AML-193 (cell line): ENCODE results near the gene AVL9.
"Not testable (repeated sequence)": the region's sequence is repeated elsewhere in the genome, so short reads cannot be mapped to it uniquely, and the experiment has no call there.

Experiments used
- DNase-seq, 2 experiments: peaks; one replicate each; lab custom pipeline; 2025; lab: John Stamatoyannopoulos, UW

AVL9 gene

DNA sequence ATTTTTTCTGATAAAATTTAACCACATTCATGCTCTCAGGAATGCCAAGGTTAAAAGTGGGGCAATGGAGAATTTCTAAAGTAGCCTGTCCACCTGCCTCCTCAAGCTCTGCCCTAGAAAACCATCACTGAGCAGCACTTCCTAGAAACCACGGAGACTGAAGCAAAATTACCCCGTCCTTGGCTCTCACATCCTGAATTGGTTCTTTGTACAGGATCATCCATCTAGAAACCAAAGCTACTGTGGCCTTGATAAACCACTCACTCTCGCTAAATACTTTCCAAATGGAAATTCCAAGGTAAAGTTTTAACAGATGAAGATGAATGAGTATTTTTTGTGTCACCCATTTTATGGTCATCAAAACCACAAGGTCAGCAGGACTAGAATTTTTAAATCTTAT, 96.6 kb downstream of the AVL9 start:
- DNase-seq, result no peak

DNA sequence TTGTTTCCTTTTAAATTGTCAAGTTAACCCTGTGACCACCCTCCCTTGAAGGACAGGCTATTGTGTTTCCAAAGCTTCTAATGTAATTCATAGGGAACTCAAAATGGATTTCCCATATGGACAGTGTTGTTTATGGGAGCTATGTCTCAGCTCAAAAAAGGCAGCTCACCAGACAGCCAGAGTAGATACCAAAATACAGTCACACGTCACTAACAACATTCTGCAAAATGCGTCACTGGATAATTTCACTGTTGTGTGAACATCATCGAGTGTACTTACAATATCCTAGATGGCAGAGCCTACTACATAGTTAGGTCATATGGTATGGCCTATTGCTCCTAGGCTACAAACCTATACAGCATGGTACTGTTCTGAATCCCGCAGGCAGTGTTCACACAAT, 97.4 kb downstream of the AVL9 start:
- DNase-seq, result no peak

DNA sequence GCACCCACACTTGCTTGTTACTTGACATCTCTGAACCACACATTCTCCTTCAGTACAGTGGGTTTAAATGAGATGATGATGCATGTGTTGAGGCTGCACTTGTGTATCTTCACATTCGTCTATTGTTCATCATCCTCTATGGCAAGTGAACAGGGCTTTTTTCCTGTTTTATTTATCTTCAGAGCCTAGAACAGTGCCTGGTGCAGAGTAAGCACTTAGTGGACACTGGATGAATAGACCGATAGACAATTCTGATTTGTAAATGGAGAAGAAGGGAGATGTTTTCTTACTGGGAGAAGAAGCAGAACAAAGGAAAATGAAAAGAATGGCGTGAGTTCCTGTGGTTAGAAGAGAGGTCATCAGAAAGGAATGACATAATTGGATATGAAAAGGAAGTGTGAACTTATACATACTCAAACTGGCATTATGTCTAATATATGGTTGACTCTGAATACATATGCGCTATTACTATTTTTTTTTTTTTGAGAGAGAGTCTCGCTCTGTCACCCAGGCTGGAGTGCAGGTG, 99.7 kb downstream of the AVL9 start:
- no peak for DNase-seq

DNA sequence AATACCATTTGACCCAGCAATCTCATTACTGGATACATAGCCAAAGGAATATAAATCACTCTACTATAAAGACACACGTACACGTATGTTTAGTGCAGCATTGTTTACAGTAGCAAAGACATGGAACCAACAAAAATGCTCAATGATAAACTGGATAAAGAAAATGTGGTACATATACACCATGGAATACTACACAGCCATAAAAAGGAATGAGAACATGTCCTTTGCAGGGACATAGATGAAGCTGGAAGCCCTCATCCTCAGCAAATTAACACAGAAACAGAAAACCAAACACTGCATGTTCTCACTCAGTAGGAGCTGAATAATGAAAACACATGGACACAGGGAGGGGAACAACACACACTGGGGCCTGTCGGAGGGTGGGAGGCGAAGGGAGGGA, 105.9 kb downstream of the AVL9 start:
- DNase-seq, result not testable (repeated sequence)

DNA sequence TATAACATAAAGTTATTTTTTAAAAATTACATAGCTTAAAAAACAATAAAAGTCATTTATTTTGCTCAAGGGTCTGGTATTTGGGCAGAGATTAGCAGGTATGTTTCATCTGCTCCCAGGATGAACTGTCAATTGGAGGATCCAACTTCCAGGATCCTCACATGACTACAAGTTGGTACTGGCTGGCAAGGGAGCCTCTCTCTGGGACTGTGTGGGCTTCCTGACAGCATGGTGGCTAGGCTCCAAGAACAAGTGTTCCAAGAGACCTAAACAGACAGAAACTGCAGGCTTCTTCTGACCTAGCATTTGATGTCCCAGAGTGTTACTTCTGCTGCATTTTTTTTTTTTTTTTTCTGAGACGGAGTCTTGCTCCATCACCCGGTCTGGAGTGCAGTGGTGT, 107.2 kb downstream of the AVL9 start:
- DNase-seq, result no peak

DNA sequence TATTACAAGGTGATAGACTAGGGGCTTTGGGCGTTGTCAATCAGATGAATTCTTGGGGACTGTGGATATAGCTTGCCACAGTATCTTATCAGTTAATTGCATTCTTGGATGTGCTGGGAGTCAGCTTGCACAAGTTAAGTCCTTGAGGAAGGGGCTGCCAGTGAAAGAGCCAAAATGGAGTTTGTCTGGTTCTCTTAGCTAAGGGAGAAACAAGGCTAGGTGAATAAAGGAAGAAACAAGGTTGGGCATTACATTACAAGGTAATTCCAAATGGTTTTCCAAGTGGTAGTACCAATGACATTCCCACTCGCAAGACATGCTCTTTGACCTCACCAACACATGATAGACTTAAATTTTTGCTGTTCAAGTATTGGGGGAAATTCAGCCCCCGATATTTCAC, 108.2 kb downstream of the AVL9 start:
- DNase-seq, result not testable (repeated sequence)

DNA sequence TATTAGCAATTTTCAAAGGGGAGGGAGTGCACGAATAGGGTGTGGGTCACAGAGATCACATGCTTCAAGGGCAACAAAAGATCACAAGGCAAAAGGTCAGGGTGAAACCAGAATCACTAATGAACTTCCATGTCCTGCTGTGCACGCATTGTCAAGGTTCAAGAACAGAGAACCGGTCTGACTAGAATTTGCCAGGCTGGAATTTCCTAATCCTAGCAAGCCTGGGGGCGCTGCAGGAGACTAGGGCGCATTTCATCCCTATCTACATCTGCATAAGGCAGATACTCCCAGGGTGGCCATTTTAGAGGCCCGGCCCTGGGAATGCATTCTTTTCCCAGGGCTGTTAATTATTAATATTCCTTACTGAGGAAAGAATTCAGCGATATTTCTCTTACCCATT, 108.8 kb downstream of the AVL9 start:
- DNase-seq, result not testable (repeated sequence)

DNA sequence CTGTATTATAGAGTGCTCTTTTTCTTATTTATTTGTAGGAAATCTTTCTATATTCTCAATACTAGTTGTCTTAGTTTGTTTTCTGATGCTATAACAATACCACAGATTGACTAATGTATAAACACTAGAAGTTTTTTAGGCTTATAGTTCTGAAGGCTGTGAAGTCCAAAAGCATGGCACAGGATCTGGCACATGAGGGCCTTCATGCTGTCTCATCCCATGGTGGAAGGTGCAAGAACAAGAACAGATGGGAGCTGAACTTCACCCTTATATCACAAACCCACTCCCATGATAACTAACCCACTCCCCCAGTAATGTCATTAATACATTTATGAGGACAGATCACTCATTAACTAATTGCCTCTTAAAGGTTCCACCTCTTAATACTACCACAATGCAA, 109.7 kb downstream of the AVL9 start:
- DNase-seq, result no peak

DNA sequence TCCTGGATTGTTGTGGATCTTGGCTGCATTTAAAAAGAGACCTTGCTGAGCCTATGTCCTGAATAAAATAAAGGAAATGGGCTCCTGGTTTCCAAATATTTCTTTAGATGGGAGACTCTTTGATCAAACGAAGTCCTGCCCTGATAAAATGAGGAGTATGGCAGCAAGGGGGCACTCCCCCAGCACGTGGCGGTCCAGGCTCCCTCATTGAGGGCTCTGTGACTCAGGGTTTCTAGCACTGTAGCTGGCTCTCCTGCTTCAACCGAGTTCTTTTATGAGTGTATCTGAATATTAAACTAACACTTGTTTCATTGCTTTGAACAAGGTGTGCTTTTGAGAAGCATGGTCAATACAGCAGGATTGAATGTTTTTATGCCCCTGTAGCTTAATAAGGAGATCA, 114.2 kb downstream of the AVL9 start:
- DNase-seq, result no peak

DNA sequence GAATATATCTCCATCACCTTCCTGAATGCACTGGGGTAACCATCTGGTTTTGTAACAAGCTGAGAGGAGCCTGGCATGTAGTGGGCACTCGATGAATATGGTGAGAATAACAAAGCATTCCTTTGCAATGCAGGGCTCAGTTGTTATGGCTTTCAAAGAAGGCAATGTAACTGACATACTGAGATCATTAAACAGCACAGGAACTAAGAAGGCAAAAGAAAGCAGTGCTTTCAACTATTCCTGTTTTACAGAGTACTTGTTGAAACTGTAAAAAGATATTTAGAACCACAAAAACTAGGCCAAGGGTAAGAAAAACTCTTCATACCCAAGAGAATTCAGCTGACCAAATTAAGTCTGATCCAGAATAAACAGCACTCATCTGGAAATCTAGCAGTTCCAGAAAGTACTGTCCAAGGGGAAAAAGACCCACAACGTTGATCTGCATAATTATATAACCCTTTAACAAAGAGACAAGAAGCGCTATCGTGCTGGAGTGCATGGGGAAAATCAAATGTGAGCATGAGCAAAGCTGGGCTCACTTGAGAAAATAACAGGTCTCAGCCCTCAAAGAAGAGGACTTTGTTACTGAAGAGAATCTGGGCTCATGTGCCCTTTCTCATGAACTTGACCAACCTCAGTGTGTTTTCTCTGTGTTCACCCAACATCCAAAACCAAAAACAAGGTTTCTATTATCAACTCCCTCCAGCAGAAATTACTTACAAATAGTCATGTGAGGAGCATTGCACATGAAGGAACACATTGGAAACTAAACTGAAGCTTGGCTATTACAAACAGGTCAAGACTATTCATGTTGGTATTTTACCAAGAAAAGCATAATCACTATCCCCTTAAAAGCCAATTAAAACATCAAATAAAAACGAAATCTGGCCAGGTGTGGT, 116.2 kb downstream of the AVL9 start:
- DNase-seq, result no peak

DNA sequence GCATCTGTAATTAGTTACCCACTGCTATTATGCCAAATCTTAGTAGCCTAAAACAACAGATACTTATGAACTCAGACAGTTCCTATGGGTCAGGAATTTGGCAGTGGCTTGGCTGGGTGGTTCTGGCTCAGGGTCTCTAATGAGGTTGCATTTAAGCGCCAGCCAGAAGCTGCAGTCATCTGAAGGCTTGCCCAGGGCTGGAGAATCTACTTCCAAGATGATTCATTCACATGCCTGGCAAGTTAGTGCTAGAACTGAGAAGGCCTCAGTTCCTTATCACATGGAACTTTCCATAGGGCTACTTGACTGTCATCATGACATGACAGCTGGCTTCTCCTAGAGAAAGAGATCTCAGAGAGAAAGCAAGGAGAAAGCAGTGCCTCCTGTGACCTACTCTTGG, 121.3 kb downstream of the AVL9 start:
- DNase-seq, result no peak

DNA sequence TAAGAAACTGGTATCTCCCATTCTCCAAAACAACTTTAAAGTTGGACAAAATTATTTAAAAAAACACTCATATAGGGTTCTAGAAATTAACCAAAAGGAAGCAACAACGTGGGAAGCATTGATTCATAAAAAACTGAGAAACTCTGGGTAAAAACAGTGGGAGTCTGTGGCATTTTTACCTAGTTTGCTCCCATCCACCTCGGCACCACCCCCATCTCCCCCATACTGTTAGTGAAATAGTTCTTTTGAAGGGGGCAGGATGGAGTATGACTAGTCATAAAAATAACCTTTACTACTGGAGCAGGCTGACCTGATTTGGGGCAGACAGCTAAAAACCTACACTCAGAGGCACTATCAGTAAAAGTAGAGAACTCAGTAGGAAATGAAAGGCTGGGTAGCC, 123.2 kb downstream of the AVL9 start:
- no peak for DNase-seq

DNA sequence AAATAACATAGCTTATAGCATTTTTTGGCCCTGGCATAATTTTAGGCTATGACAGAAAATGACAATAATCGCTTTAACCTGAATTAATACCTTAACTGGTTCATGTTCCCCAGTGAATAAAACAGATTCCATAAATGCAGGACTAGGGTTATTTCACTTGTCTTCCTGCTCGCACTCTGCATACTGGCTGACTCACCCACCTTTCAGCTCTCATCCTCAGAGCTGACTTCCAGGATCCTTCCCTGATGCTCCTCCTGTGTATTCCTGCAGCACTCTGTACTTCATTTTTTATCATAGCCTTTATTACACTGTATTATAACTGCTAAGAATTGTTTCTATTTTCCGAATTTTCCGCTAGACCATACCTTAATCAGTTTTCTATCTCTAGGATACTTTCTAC, 123.7 kb downstream of the AVL9 start:
- DNase-seq, result no peak

DNA sequence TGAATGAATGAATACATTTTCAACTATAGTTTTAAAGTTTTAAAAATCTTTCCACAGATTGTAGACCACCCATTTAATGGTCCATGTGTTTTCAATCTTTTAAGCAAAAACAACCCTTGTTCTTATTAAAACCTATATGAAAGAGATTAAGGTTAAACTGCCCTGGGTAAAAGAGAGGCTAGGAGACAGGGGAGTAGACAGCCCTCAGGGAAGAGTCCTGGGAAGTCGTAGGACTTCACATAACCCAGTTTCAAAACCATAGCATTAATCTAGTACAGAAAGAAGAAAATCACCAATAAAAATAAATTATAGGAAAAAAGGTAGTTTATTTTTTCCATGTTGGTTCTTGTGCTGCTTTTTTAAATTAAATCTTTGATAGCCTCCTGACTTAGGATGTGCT, 124.1 kb downstream of the AVL9 start:
- not testable (repeated sequence) for DNase-seq

DNA sequence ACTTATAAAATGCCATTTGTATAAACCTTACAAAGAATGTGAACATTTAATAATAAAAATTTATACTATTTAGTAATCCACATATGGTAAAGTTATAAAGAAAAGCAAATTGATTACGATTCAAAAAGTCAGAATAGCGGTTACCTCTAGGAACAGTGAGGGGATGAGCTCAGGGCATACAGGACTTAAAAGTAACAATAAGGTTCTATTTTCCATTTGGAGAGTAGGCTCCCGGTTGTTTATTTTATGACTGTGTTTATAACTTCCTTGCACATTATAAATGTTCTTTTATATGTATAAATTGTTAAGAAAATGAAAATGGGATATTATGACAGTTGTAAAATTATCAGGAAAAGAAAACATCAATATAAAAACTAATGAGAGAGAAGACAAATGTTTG, 135.7 kb downstream of the AVL9 start:
- no peak for DNase-seq

DNA sequence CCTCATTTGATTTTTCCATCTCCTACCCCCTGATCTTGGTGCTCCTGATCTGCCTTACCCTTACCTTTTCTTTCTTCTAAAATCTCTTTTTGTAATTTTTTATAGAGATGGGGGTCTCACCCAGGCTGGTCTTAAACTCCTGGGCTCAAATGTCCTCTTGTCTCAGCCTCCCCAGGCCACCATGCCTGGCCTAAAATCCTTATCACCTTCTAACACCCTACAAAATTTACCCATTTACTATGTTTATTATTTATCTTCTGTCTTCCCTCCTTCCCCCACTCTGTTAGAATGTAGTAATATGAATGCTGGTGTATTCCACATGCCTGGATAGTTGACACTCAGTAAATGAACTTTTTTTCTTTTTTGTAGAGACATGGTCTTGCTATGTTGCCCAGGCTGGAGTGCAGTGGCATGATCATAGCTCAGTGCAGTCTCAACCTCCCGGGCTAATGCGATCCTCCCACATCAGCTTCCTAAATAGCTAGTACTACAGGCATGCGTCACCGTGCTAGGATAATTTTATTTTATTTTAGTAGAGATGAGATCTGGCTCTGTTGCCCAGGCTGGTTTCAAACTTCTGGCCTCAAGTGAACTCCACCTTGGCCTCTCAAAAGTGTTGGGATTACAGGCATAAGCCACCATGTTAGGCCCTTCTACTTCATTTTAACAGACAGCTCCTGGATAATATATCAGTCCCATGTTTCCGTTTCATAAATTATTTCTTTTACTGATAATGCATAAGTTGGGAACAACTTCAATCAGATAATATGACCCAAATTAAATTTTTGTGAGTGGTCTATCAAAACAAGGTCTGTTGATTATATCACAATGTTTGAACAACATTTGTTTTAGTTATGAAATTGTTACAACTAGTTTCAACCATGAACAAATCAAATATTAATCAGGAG, 136.6 kb downstream of the AVL9 start:
- not testable (repeated sequence) for DNase-seq

DNA sequence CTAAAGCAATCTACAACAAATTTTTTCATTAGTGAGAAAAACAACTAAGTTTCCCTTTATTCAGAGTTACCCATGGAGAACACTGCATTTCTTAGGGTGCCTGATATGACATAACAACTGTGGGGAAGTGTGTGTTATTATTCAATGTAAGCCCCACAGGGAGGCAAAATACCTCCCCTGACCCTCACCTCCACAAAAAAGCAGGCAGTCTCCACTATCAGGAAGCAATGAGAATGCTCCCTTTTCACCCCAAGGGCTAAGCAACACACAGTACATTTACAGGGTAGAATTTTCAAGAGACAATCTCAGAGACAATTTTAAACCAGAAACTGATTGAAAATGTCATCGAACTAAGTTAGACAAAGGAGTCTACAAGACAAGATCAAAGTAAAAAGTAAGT, 138.2 kb downstream of the AVL9 start:
- not testable (repeated sequence) for DNase-seq

DNA sequence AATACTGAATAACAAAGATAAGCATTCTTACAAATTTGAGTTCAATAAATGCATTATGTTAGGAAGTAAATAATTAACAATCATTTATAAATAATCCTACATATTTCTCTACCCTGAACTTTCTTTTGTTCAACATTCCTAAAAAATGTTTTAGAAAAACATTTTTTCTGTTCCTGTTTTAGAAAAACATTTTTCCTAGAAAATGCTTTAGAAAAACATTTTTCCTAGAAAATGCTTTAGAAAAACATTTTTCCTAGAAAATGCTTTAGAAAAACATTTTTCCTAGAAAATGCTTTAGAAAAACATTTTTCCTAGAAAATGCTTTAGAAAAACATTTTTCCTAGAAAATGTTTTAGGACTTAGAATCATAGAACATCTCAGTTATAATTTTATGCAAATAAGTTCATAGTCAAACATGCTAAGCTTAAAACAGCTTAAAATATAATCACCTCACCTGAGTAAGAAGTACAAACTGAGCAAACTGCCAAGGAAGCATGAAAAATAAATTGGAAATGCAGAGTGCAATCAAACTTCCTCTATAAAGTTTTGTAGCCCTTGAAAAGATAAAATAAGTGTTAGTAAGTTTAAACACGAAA, 139.6 kb downstream of the AVL9 start:
- DNase-seq, result not testable (repeated sequence)

DNA sequence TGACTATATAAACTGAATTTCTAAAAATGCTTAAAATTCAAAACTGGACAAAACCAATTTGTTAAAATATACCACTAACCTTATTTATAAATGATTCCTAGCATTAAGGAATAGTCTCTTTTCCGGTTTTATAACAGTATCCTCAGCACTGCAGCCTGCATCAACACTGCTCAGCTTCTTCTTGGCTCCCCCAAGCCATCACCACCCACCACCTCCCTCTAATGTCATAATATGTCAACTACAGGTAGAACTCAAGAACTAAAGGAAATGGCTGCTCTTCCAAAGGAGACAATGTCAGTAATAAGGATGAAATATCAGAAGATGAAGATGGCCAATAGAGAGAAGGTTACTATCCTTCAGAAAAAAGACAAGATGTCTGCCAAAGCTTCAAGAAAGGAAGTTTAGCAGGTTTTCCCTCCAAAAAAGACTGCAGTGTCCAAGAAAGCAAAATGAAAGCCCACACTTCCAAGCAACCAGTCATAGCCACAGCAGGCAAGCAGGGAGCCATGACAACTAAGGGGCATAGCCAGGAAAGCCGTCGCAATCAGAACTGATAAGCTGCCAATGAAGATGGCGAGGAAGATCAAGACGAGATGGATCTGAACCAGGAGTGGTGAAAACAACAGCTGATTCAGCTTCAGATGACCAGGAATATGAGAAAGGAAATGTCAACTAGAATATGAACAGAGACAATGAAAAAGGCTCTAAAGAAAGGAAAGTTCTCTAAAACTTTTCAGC, 141.6 kb downstream of the AVL9 start:
- DNase-seq, result not testable (repeated sequence)

DNA sequence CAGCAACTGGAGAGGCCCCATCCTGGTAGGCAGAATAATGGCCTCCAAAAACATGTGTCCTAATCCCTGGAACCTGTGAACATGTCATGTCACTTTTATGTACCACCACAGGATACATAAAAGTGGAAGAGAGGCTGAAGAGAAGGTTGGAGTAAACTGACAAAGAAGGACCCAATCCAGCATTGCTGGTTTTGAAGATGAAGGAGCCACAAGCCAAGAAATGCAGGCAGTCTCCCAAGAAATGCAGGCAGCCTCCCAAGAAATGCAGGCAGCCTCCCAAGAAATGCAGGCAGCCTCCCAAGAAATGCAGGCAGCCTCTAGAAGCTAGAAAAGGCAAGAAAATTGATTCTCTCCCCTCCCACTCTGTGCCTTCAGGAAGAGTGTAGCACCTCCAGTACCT, 142.3 kb downstream of the AVL9 start:
- DNase-seq, result not testable (repeated sequence)
